Transverse colon (tissue), 4 donors: ENCODE measurements around the gene PHOX2A. TPM values are rescaled to one million over a fixed set of nuclear protein-coding genes. Genes with fewer than 3 reads are reported as not detected.

Experiments
- DNase-seq: peaks from one replicate; pipeline ENCODE4 v3.0.0-alpha.2; 2019
- H3K27ac ChIP-seq, 4 donors: fragments of 200-600 bp; sonication (generic); 2 replicates each; pipeline ENCODE4 v1.5.1; 2016 to 2018; ENCODE audit warnings: inconsistent platforms in 4 of 4
- H3K27me3 ChIP-seq: fragments of 200-600 bp; sonication (generic); 2 replicates; pipeline ENCODE4 v1.5.1; 2017; ENCODE audit warnings: inconsistent platforms
- H3K36me3 ChIP-seq, 4 donors: fragments of 200-600 bp; sonication (generic); 2 replicates each; pipeline ENCODE4 v1.5.1; 2017 to 2019; ENCODE audit warnings: inconsistent platforms in 4 of 4
- H3K4me1 ChIP-seq, 4 donors: fragments of 200-600 bp; sonication (generic); 2 replicates each; pipeline ENCODE4 v1.5.1; 2017 to 2020; ENCODE audit warnings: inconsistent platforms in 4 of 4
- H3K4me3 ChIP-seq, 4 donors: fragments of 200-600 bp; sonication (generic); 1 replicate in 1 of 4; 2 replicates in 3 of 4; pipeline versions ENCODE4 v1.5.1 to v1.6.1; 2017 to 2019; ENCODE audit warnings: inconsistent platforms in 4 of 4
- H3K9me3 ChIP-seq, 2 donors: fragments of 200-600 bp; sonication (generic); 2 replicates each; pipeline ENCODE4 v1.5.1; 2017 to 2019; ENCODE audit warnings: inconsistent platforms in 2 of 2
- CTCF ChIP-seq, 5 experiments: fragments of 200-600 bp in 3 of 5; fragments of 450-650 bp in 2 of 5; sonication (generic) in 3 of 5; IDR thresholded peaks; 1 replicate in 2 of 5; 2 replicates in 3 of 5; pipeline ENCODE4 v1.5.1; 2016 to 2017; ENCODE audit warnings: antibody characterized with exemption in 5 of 5, inconsistent platforms in 3 of 5, mild to moderate bottlenecking in 2 of 5, moderate library complexity in 1 of 5
- EP300 ChIP-seq: sonication (generic); formaldehyde crosslinking; IDR thresholded peaks from one replicate; pipeline ENCODE4 v1.6.1; 2017; ENCODE audit warnings: antibody characterized with exemption, low read depth
- POLR2A ChIP-seq: fragments of 450-650 bp; IDR thresholded peaks from one replicate; pipeline ENCODE4 v1.6.1; 2016; ENCODE audit warnings: antibody characterized with exemption, mild to moderate bottlenecking, moderate library complexity
- POLR2AphosphoS5 ChIP-seq, 3 donors: sonication (generic); formaldehyde crosslinking; IDR thresholded peaks; one replicate each; pipeline ENCODE4 v1.6.1; 2016; ENCODE audit warnings: antibody characterized with exemption in 3 of 3
- WGBS, 2 donors: methylation state at CpG; one replicate each; pipeline ENCODE4 v1.1.5; 2018; ENCODE audit warnings: low coverage in 1 of 2; 5-methylcytosine and 5-hydroxymethylcytosine counted together
- in situ Hi-C, 4 donors: fragments of 200-750 bp; cut with MboI; loops; one replicate each; pipeline versions ENCODE4 v1.15.0 to v1.15.1; 2017; ENCODE audit warnings: low sequenced_read_pairs in 3 of 4, low pct_ligation_motif_present in 1 of 4, low pct_unique_long_range_greater_than_20kb in 1 of 4
- intact Hi-C: fragments of 100-400 bp; cut with DNase I; formaldehyde crosslinking; loops from one replicate; pipeline ENCODE4 v1.15.1; 2023; ENCODE audit warnings: low total_unique reads
- total RNA-seq, 4 donors: library from RNA; depleted of rRNA; stranded (reverse); fragments of >200 nt; gene quantifications; one replicate each; pipeline ENCODE4 v1.1.0, GENCODE V29; 2016

PHOX2A gene
- total RNA-seq, 4 donors from 2014 or later, result 0.41 to 2.6 (median 0.70) TPM

GRCh38 chr11:72240461-72241290 is 3.3 kb downstream of the PHOX2A start:
- 0 to 18% methylated on average over 1 to 38 of the region's 44 CpGs for WGBS, 2 donors
- intact Hi-C loops (no loop called here), in situ Hi-C loops (no loop called here)
- Histone ChIP-seq H3K9me3 (no peaks in the 10 kb centered on the region), H3K27ac (peak overlapping the region in 2 of 4 donors; percentile 46 to 63), H3K4me1 (peaks cover 8 to 55% (median 44%) of the 10 kb centered on the region in 4 donors), H3K27me3 (peaks cover 58% of the 10 kb centered on the region), H3K4me3 (peak overlapping the region in 2 of 4 donors; percentile 31 to 47), H3K36me3 (peaks cover 0 to 8% (median 2%) of the 10 kb centered on the region in 4 donors)
- no peak for TF ChIP-seq EP300
- no peak for TF ChIP-seq CTCF (IDR thresholded peaks at IDR 0.05)
- TF ChIP-seq POLR2A, result no peak
- no peak for TF ChIP-seq POLR2AphosphoS5 (IDR thresholded peaks at IDR 0.05)
- DNase-seq, result no peak

GRCh38 chr11:72239849-72240460 is 4.0 kb downstream of the PHOX2A start:
- peak; percentile 74 for DNase-seq
- 6% methylated on average over 43 of the region's 69 CpGs; no CpG with 5 or more reads in 1 of the 2 donors for WGBS, 2 donors
- Histone ChIP-seq H3K4me1 (peaks cover 8 to 57% (median 46%) of the 10 kb centered on the region in 4 donors), H3K9me3 (no peaks in the 10 kb centered on the region), H3K36me3 (peaks cover 0 to 13% (median 7%) of the 10 kb centered on the region in 4 donors), H3K27me3 (peaks cover 51% of the 10 kb centered on the region), H3K27ac (peak overlapping the region; percentile 46 to 67 (median 59)), H3K4me3 (peak overlapping the region in 3 of 4 donors; percentile 18 to 47 (median 31))
- in situ Hi-C loops (no loop called here), intact Hi-C loops (no loop called here)
- no peak for TF ChIP-seq EP300
- no peak for TF ChIP-seq CTCF (IDR thresholded peaks at IDR 0.05)

- in situ Hi-C loops (no loop called here), intact Hi-C loops (no loop called here)
- 14% methylated on average over 24 of the region's 25 CpGs; no CpG with 5 or more reads in 1 of the 2 donors for WGBS, 2 donors
- TF ChIP-seq POLR2AphosphoS5 (IDR thresholded peaks at IDR 0.05) (no peak), CTCF (IDR thresholded peaks at IDR 0.05) (no peak), POLR2A (no peak), EP300 (no peak)
- Histone ChIP-seq H3K4me1 (peaks cover 8 to 54% (median 45%) of the 10 kb centered on the region in 4 donors), H3K27ac (peak overlapping the region; percentile 46 to 67 (median 59)), H3K4me3 (peak overlapping the region in 3 of 4 donors; percentile 18 to 47 (median 31)), H3K27me3 (peaks cover 45% of the 10 kb centered on the region), H3K36me3 (peaks cover 0 to 17% (median 7%) of the 10 kb centered on the region in 4 donors), H3K9me3 (no peaks in the 10 kb centered on the region)
- peak; percentile 61 for DNase-seq
Observed at GRCh38 chr11:72239313-72239848, 4.6 kb downstream of the PHOX2A start.
